MCF 10A (cell line): ENCODE data around the gene BOK. TPM values are rescaled to one million over a fixed set of nuclear protein-coding genes. Genes with fewer than 3 reads are reported as not detected.
"Not testable (repeated sequence)": the region's sequence is repeated elsewhere in the genome, so short reads cannot be mapped to it uniquely, and the experiment has no call there.

Source experiments
- BruUV-seq: library from RNA; stranded (reverse); fragments of 400-500 nt; replicated peaks from 2 replicates; lab custom pipeline; 2021; lab: Mats Ljungman, UMichigan
- CTCF ChIA-PET: fragments of 300-600 bp; sonication (Branson Sonifier 250); formaldehyde crosslinking; extraction: SDS; loops from one replicate; lab custom pipeline; 2021; ENCODE audit warnings: antibody characterized with exemption, inconsistent platforms; lab: Yijun Ruan, JAX
- POLR2A ChIA-PET: fragments of 300-600, 350-650 bp; sonication (Branson Sonifier 250); formaldehyde crosslinking; extraction: SDS; loops from one replicate; lab custom pipeline; 2020; ENCODE audit warnings: antibody characterized with exemption, inconsistent platforms; lab: Yijun Ruan, JAX
- DNase-seq: peaks from one replicate; pipeline ENCODE4 v3.0.0-alpha.2; 2018; ENCODE audit not compliant: unreplicated experiment
- H3K27ac Mint-ChIP-seq: one replicate; pipeline ENCODE4 v1.8.0; 2022; ENCODE audit warnings: mild to moderate bottlenecking, low read depth, mixed read lengths; ENCODE audit not compliant: unreplicated experiment
- H3K27me3 Mint-ChIP-seq: one replicate; pipeline ENCODE4 v1.8.0; 2022; ENCODE audit warnings: mixed read lengths; ENCODE audit not compliant: insufficient read depth, unreplicated experiment
- H3K36me3 Mint-ChIP-seq: one replicate; pipeline ENCODE4 v1.8.0; 2022; ENCODE audit warnings: mild to moderate bottlenecking, moderate library complexity, mixed read lengths; ENCODE audit not compliant: insufficient read depth, unreplicated experiment
- H3K4me1 Mint-ChIP-seq: one replicate; pipeline ENCODE4 v1.8.0; 2022; ENCODE audit warnings: mixed read lengths; ENCODE audit not compliant: insufficient read depth, unreplicated experiment
- H3K4me3 Mint-ChIP-seq: one replicate; pipeline ENCODE4 v1.8.0; 2022; ENCODE audit warnings: mild to moderate bottlenecking, moderate library complexity, mixed read lengths; ENCODE audit not compliant: unreplicated experiment
- H3K9me3 Mint-ChIP-seq: one replicate; pipeline ENCODE4 v1.8.0; 2022; ENCODE audit warnings: mixed read lengths; ENCODE audit not compliant: unreplicated experiment
- CTCF ChIP-seq: fragments of 200-600 bp; IDR thresholded peaks from one replicate; pipeline ENCODE4 v1.8.0; 2022; ENCODE audit warnings: antibody characterized with exemption, mild to moderate bottlenecking; ENCODE audit not compliant: unreplicated experiment
- intact Hi-C: fragments of 100-400 bp; cut with micrococcal nuclease; formaldehyde crosslinking; loops from 2 replicates; pipeline ENCODE4 v1.14.1; 2022
- total RNA-seq: library from RNA; stranded (reverse); gene quantifications from 2 replicates; pipeline ENCODE4 v1.2.3, GENCODE V29; 2022

The BOK gene
- total RNA-seq, 1 experiment from 2014 or later, result 18.6 TPM

- Mint-ChIP-seq H3K27me3 (no peaks in the 10 kb centered on the region), H3K36me3 (peaks cover 9% of the 10 kb centered on the region), H3K9me3 (no peaks in the 10 kb centered on the region), H3K4me3 (no peak overlapping the region), H3K4me1 (no peaks in the 10 kb centered on the region), H3K27ac (no peak overlapping the region)
- no TSS peak for BruUV-seq
- no peak for TF ChIP-seq CTCF
- POLR2A ChIA-PET, result interaction anchor here (0.7 kb wide), 1 partner anchor 36 kb away, joined by 3 read pairs; no protein-coding TSS in a partner anchor
- intact Hi-C loops, result no loop called here
- DNase-seq, result no peak
- CTCF ChIA-PET, result no interaction called here
Observed at GRCh38 chr2:241569831-241570281, 11.3 kb downstream of the BOK start.

DNA sequence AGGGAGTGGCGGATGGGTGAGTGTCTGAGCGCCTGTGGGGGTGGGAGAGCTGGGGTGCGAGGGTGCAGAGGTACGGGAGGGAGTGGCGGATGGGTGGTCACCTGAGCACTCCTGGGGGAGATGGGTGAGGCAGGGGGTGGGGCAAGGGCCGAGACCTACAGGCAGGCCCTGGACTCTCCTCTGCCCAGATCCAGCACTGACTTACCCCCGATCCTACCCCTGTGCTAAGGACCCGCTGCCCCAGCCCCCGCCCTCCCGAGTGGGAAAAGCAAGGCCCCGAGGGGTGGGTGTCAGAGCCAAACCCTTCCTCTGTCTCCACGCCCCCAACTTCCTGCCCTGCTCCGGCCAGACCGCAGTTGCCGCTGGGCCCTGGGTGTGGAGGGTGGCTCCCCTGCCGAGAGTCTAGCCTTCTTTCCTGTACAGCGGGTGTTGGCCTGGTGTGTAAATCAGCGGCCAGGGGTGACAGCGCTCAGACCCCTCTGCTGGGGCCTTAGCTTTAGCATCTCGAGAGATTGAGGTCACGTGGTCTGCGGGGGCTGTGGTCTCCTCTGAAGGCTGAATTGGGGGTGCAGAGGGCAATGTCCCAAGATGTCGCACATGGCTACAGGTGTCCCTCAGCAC is 12.5 kb downstream of the BOK start:
- DNase-seq, result no peak
- Mint-ChIP-seq H3K4me3 (no peak overlapping the region), H3K36me3 (peaks cover 9% of the 10 kb centered on the region), H3K27me3 (no peaks in the 10 kb centered on the region), H3K9me3 (no peaks in the 10 kb centered on the region), H3K27ac (no peak overlapping the region), H3K4me1 (no peaks in the 10 kb centered on the region)
- intact Hi-C loops, result no loop called here
- TF ChIP-seq CTCF, result no peak
- BruUV-seq, result no TSS peak
- ChIA-PET POLR2A (interaction anchor here (1.0 kb wide), 1 partner anchor 9 kb away, joined by 3 read pairs; no protein-coding TSS in a partner anchor), CTCF (no interaction called here)

- DNase-seq, result no peak
- TF ChIP-seq CTCF, result no peak
- intact Hi-C loops, result no loop called here
- Mint-ChIP-seq H3K4me1 (no peaks in the 10 kb centered on the region), H3K27ac (no peak overlapping the region), H3K4me3 (no peak overlapping the region), H3K27me3 (no peaks in the 10 kb centered on the region), H3K36me3 (peaks cover 9% of the 10 kb centered on the region), H3K9me3 (no peaks in the 10 kb centered on the region)
- no TSS peak for BruUV-seq
- ChIA-PET POLR2A (interaction anchor here (1.0 kb wide), 1 partner anchor 8 kb away, joined by 3 read pairs; no protein-coding TSS in a partner anchor), CTCF (no interaction called here)
Observed at GRCh38 chr2:241571821-241572620, 13.5 kb downstream of the BOK start.

DNA sequence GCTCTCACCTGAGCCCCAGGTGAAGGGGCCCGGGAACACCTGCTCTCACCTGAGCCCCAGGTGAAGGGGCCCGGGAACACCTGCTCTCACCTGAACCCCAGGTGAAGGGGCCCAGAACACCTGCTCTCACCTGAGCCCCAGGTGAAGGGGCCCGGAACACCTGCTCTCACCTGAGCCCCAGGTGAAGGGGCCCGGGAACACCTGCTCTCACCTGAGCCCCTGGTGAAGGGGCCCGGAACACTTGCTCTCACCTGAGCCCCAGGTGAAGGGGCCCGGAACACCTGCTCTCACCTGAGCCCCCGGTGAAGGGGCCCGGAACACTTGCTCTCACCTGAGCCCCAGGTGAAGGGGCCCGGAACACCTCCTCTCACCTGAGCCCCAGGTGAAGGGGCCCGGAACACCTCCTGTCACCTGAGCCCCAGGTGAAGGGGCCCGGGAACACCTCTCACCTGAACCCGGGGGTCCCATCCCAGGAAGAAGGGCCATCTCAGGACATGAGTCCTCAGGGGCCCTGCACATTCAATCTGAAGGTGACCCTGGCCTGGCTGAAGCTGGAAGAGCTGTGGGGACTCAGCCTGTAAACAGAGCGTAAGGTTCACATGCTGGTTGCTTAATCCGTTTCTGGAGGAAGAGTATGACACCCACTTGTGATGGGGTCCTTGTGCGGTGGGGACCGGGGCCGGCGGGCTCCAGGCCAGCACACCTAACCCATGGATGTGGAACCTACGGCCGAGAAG is 14.5 kb downstream of the BOK start:
- H3K36me3 Mint-ChIP-seq, H3K4me1 Mint-ChIP-seq, DNase-seq, POLR2A ChIA-PET, H3K4me3 Mint-ChIP-seq, H3K9me3 Mint-ChIP-seq, BruUV-seq, H3K27me3 Mint-ChIP-seq, intact Hi-C loops, CTCF ChIA-PET, H3K27ac Mint-ChIP-seq: not testable (repeated sequence)
